Jurkat, Clone E6-1 (cell line): Measurements from ENCODE around the gene KRT86.
"Not testable (repeated sequence)": the region's sequence is repeated elsewhere in the genome, so short reads cannot be mapped to it uniquely, and the experiment has no call there.

Experiments
- DNase-seq: peaks from one replicate; pipeline ENCODE4 v3.0.0-alpha.2; 2011; ENCODE audit warnings: low read depth, low spot score
- H3K4me3 ChIP-seq: 2 replicates; pipeline ENCODE4 v1.5.1; 2011; ENCODE audit warnings: mild to moderate bottlenecking, low read length, control low read depth, moderate library complexity

The KRT86 gene

DNA sequence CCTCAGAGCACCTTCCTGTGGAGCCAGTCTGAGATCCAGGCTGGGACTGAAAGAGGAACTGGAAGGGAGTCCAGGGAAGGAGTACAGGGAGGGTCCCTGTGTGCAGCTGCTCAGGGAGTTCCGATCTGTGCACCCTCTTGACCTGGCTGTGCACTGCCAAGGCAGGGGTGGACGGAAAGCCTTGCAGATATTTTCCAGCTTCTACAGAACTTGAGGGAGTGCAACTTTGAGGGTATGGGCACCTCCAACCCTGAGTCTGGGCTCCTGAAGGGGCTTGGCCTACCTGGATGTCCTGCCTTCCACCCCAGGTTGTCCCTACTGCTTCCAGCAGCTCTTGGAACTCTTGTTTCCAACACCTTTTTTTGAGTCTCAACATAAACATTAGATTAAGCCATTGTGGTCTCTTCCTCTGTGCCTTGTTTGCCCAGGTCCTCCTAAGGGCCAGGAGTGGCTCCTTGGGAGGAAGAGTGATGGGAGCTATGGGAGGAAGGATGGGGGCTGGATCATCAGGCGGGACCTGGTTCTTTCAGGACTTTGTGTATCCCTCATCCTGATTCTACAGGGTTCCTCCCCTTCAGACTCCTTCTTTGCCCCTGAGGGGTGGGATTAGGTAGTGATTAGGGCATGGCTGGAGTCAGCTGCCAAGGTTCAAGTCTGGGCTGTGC, 37.9 kb upstream of the KRT86 start:
- no peak for DNase-seq
- H3K4me3 ChIP-seq, result no peak overlapping the region

DNA sequence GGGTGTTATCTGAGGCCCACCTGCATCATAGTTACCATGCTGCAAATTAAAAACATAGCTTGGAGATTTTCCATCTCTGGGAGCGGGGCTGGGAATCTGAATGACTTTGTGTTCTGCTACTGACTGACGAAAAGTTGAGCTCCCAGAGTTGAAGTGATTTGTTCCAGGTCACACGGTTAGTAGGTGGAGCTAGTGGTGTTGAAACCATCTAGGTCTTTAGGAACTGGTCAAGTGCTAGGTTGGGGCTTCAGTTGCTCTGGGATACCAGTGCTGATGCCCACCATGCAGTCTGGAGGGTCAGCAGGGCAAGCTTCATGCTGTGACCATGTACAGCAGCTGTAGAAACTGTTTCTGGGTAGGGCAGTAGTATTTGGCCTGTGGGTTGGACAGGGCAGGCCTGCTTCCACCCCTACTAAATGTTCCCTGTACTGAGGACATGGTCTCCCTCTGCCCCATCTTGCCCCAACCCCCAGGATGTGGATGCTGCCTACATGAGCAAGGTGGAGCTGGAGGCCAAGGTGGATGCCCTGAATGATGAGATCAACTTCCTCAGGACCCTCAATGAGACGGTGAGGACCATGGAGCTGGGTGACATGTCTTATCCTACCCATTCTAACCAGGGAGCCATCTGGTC, 36.1 kb upstream of the KRT86 start:
- no peak for DNase-seq
- no peak overlapping the region for H3K4me3 ChIP-seq

DNA sequence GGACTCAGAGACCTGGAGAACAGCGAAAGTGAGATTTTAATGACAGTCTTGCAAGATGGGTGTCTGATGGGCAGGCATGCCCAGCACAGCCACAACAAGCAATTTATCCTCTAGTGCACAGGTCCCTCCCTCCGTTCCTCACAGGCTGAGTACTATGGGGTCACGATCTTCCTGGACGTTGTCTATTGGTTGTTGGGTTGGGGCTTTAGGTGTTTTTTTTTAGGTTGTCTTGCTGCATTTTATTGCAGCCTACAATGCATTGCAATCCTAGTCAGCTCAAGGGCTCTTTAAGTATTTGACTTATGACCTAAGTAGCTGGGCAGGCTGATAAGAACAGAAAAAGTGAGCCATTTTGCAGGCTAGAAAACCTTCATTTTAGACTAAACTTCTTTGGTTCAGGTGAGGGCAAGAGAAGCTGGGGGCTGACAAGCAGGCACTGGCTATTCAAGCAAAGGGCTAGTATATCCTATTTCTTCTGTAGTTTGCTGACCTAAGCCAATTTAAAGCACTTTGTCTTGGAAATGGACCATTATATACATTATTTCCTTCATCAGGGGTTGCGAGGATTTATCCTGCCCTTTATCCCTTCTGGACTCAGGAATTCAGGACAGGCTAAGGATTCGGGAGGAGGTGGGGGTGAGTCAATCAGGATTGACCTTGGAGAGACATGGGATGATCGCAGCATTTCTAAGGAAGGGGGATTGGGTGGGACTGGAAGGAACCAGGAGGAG, 35.4 kb upstream of the KRT86 start:
- DNase-seq, result no peak
- H3K4me3 ChIP-seq, result no peak overlapping the region

DNA sequence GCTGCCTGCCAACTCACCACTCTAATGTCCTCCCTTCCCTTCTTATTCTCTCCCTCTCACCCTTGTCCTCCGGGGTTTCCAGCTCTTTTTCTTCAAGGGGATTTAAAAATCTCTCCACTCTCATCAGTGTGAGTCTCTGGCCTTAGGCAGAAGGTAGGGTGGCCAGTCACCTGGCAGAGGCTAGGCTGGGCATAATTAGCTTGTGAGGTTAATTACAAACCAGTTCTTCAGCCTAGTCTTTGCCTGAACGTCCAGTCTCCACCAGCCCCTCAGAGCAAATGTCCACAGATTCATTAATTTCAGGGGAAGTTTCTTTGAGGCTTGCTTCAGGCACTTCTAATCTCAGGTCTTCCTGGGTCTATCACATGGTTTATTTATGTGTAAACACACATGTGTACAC, 34.7 kb upstream of the KRT86 start:
- no peak overlapping the region for H3K4me3 ChIP-seq
- DNase-seq, result no peak

DNA sequence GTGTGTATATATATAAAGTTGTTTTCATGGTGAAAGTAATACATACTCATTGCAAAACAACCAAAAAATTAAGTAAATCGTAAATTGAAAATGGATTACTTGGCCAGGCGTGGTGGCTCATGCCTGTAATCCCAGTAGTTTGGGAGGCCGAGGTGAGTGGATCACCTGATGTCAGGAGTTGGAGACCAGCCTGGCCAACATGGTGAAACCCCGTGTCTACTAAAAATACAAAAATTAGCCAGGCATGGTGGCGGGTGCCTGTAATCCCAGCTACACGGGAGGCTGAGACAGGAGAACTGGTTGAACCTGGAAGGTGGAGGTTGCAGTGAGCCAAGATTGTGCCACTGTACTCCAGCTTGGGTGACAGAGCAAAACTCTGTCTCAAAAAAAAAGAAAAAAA, 34.2 kb upstream of the KRT86 start:
- not testable (repeated sequence) for H3K4me3 ChIP-seq, DNase-seq

DNA sequence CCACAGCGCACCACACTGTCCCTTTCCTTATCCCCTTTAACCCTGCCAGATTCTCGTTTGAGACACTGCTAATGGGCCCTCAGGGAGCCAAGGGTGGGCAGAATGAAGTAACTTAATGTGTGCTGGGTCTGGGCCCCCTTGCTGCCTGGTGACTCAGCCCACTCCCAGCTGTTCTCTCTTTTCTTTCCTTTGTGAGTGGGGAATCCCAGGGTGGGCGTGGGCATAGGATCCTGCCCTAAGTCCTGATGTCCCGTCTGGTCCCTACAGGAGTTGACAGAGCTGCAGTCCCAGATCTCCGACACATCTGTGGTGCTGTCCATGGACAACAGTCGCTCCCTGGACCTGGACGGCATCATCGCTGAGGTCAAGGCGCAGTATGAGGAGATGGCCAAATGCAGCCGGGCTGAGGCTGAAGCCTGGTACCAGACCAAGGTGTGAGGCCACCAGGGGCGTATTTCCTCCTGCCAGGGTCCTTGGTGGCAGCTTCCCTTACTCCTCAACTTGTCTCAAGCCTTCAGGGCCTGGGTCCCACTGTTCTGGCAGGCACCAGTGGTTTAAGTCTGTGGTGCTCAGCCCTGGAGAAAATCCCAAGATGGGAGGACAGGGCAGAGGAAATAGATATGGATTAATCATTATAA, 33.1 kb upstream of the KRT86 start:
- no peak overlapping the region for H3K4me3 ChIP-seq
- DNase-seq, result no peak

DNA sequence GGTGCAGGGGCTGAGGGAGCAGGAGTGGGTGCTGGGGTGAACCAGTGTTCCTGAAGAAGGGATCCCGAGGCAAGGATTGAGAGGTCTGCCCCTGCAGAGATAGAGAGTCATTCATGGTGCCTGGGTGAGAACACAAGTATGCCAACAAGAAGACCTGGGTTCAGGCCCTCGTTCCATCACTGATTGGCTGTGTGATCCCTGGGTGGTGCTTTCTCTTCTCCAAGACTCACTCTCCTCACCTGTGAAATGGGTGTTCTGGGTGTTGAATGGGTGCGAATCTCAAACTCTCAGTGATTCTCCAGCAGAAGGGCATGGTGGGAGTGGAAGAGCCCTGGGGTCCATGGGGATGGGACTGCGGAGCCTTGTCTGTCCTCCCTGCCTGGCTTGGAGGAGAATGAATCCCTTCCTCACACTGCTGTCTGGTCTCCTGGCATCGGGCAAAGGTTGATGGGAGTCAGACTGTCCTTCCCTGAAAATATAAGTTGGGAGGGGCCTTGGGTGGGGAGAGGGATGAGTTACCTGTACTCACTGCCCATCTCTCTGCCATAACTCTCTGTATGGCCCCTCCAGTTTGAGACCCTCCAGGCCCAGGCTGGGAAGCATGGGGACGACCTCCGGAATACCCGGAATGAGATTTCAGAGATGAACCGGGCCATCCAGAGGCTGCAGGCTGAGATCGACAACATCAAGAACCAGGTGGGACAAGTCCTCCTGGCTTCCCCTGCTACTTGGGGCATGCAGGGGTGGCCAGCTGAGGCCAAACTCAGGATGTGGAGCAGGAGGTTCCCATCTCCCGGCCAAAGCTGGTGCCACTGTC, 31.8 kb upstream of the KRT86 start:
- no peak for DNase-seq
- no peak overlapping the region for H3K4me3 ChIP-seq

DNA sequence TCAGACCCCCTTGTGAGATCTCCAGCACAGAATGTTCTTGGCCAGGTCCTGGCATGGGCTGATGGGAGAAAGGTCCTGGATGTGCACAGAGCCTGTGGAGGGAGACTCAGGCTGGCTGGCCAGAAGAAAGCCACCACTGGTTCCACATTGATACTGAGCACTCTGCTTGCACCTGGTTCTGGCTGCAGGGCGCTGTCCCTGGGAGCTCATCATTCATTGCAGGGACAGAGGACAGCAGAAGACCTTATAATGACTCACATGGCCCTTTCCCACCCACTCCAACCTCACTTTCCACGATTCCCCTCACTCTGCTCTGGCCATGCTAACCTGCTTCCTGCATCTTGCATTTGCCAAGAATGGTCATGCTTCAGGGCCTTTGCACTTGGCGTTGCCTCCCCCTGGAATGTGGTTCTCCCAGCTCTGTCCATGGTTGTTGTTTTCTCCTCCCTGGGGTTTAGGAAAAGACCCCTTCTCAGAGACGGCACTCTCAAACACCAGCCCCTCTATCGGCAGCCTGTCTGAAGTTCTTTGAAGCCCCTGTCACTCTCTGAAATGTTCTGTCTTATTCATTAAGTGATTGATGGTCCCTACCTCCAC, 31.1 kb upstream of the KRT86 start:
- H3K4me3 ChIP-seq, result no peak overlapping the region
- DNase-seq, result no peak

DNA sequence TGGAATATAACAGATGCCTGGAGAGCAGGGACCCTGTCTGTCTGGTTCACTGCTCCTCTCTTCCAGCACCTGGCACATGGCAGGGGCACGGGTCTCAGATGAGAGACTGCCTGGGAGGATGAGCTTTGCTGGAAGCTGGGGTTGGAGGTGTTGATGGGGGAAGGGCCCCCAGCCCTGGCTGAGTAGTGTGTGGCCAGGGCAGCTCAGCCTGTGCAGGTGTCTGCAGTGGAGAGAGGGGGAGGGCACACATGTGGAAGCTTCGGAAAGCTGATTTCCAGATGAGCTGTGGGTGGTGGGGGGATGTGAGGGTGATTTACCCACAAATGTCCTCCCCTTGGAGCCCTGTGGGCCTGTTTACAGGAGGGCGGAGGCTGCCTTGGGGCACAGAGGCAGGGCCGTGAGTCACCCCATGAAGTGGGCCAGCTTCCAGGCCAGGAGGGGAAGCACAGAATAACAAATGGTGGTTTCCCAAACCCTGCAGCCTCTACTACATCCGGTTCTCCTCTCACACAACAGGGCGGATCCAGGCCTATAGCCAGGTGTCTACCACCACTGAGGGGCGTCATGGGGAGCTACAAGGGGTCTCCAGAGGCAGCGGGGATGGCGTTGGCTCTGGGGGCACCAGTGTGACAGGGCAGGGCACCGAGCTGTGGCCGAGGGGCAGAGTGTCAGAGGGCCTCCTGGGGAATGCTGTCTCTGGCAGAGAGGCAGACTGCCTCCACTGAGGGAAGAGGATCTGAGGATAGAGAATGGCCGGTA, 30.4 kb upstream of the KRT86 start:
- no peak overlapping the region for H3K4me3 ChIP-seq
- no peak for DNase-seq

DNA sequence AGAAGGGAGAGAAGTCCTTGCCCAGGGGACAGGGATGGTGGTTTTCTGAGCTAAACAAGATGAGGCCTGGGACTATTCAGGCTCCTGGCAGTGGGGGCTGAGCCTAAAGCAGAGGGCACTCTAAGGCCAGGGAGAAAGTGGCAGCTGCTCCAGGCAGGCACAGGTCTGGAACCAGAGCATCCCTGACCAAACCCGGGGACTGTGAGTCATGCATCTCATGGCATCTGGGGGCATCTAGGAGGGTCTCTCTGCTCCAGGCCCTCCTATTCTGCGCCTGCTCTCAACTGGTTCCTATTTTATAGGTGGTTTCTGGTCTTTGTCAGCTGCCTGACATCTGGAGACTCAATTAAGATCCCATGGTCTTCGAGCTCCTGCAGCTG, 29.8 kb upstream of the KRT86 start:
- no peak overlapping the region for H3K4me3 ChIP-seq
- DNase-seq, result no peak

DNA sequence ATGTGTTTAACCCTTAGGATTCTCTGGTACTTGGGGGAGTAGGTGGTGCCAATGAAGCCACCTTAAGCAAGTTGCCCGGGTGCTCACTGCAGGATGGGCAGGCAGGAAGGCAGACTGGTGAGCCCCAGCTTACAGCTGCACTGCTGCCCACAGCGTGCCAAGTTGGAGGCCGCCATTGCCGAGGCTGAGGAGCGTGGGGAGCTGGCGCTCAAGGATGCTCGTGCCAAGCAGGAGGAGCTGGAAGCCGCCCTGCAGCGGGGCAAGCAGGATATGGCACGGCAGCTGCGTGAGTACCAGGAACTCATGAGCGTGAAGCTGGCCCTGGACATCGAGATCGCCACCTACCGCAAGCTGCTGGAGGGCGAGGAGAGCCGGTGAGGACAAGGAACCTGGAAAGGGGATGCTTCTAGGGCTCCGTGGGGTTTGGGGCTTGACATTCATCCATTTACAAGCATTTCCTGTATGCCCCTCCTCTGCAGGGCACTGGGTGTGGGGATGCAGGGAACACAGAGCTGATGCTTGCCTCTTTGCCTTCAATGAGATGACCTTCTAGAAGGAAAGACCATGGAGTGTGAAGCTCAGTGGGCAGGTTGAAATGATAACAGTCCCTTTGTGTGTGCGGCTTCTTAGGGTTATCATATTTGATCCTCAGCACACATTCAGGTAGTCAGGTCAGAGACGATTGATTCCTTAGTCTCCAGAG, 29.0 kb upstream of the KRT86 start:
- DNase-seq, result no peak
- H3K4me3 ChIP-seq, result no peak overlapping the region

DNA sequence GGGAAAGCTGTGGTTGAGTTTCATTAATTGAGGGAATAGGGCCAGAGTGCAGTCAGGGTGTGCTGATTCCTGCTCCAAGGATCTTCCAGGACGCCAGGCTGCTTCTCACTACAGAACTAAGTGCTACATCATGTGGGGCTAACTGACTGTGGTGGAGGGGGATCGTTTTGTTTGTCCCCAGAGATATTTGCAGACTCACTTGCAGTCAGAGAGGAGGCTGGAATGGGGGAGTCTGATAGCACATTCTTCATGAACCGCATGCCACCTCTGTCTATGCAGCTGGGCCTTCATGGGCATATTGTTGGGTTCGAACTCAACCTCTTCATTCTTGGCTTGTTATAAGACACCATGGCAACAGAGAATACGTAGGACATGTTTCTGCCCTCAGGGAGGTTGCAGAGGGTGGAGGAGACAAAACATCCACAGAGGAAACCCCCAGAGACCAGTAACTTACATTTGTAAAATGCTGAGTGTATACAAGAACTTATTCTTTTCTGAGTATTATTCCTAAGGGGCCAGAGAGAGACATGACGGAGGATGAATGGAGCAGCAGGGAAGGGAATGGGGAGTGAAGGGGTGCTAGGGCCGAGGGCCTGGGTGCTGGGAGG, 28.4 kb upstream of the KRT86 start:
- no peak for DNase-seq
- no peak overlapping the region for H3K4me3 ChIP-seq

DNA sequence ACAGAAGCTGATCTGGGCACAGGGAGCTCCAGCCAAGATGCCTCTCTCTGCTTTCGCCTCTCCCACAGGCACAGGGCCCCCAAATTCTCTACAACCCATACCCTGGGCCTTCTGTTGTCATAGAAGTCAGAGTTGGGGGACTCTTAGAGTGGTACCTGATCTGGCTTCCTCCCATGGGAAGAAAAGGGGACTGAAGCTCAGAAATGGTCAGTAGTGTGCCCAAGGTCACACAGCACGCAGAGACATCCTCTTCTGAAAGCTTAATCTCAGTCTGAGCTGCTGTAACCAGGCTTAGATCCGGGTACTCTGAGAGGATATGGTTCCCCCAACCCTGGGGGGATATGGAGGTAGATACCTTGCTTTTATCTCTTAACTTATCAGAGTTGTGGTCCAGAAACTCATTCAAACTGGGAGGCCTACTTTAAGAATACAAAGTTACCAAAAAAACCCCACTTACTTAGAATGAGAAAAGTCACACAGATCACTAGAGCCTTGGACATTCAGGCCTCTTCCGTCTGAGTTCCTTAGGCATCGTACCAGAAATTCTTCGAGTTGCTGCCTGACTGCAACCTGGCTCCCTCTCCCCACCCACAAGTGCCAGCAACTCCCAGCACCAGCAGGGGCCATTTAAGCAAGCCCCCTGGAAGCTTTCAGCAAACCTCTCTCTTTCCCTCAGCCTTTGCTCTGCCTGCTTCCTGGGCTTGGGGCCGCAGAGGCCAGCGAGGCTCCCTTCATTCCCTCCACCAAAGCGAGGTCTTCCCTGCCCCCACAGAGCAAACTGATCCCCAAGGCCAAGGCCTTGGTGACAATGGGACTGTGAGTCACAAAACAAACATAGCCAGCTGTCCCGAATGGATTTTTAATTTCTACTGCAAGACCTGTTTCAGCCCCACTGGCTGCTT, 27.5 kb upstream of the KRT86 start:
- no peak overlapping the region for H3K4me3 ChIP-seq
- DNase-seq, result no peak

DNA sequence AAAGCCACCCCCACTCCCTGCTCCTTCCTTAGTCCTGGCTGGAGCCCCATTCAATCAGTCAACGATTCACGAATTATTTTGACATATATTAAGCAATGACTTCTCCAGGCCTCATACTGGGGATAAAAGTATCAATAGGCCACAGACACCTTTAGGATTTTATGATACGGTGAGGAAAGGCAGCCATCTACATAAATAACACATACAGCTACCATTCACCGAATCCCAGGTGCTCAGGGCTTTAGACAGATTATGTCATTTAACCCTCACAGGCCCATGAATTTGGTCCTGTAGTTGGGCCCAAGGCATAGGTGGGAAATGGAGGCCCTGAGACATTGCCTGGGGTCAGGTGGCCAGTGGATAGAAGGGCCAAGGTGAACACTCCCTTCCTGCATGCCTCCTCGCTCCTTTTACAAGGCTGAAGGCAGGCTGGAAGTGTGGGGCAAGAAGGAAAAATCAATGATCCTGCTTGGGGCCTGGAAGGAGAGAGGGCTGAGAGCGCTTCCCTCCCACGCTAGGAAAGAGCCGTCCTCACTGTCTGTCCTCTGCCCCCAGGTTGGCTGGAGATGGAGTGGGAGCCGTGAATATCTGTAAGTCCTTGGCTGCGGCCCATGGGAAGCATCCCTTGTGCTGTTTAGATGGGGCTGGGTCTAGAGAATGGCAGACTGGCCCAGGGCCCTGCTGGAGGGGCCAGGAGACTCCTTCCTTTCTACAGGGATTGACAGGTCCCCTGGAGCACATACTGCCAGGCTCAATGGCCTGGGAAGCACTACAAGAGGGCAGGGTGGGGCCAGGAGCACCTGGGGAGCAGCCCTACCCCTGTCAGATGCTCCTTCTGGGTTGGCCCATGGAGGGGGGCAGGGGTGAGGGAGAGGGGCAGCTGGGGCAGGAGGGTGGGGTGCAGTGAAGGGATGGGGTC, 26.6 kb upstream of the KRT86 start:
- no peak overlapping the region for H3K4me3 ChIP-seq
- DNase-seq, result no peak
